ENCODE results near the gene RYR1.
"Not testable (repeated sequence)": the region's sequence is repeated elsewhere in the genome, so short reads cannot be mapped to it uniquely, and the experiment has no call there.

The RYR1 gene

GRCh38 chr19:38544569-38545315 is 111.3 kb downstream of the RYR1 start:
- DNase-seq, result no peak

- DNase-seq, result no peak
Measured at GRCh38 chr19:38545596-38545995, 112.1 kb downstream of the RYR1 start.

GRCh38 chr19:38547421-38547820 is 113.9 kb downstream of the RYR1 start:
- DNase-seq, result no peak

GRCh38 chr19:38549061-38549460 is 115.6 kb downstream of the RYR1 start:
- DNase-seq, result no peak

- no peak for DNase-seq
Measured at GRCh38 chr19:38549942-38550341, 116.5 kb downstream of the RYR1 start.

- no peak for DNase-seq
Measured at GRCh38 chr19:38550376-38550775, 116.9 kb downstream of the RYR1 start.

GRCh38 chr19:38551450-38551813 is 117.9 kb downstream of the RYR1 start:
- DNase-seq, result no peak

- DNase-seq, result not testable (repeated sequence)
Measured at GRCh38 chr19:38553239-38553638, 119.7 kb downstream of the RYR1 start.

- no peak for DNase-seq
Measured at GRCh38 chr19:38554676-38555141, 121.2 kb downstream of the RYR1 start.

GRCh38 chr19:38555200-38555599 is 121.7 kb downstream of the RYR1 start:
- DNase-seq, result no peak

GRCh38 chr19:38556521-38557174 is 123.2 kb downstream of the RYR1 start:
- DNase-seq, result no peak

- no peak for DNase-seq
Measured at GRCh38 chr19:38557205-38557799, 123.8 kb downstream of the RYR1 start.

- DNase-seq, result not testable (repeated sequence)
Measured at GRCh38 chr19:38558933-38559332, 125.4 kb downstream of the RYR1 start.

GRCh38 chr19:38559428-38560401 is 126.2 kb downstream of the RYR1 start:
- DNase-seq, result no peak

- no peak for DNase-seq
Measured at GRCh38 chr19:38561053-38561606, 127.6 kb downstream of the RYR1 start.

- DNase-seq, result no peak
Measured at GRCh38 chr19:38561658-38562057, 128.2 kb downstream of the RYR1 start.

- no peak for DNase-seq
Measured at GRCh38 chr19:38562096-38562495, 128.6 kb downstream of the RYR1 start.

- no peak for DNase-seq
Measured at GRCh38 chr19:38563475-38563874, 130.0 kb downstream of the RYR1 start.

- DNase-seq, result no peak
Measured at GRCh38 chr19:38564981-38565690, 131.6 kb downstream of the RYR1 start.

- DNase-seq, result no peak
Measured at GRCh38 chr19:38565691-38566105, 132.2 kb downstream of the RYR1 start.

GRCh38 chr19:38569368-38569983 is 136.0 kb downstream of the RYR1 start:
- DNase-seq, result no peak
